Small intestine (tissue), 7 donors: ENCODE data around the gene HASPIN. TPM values are rescaled to one million over a fixed set of nuclear protein-coding genes. Genes with fewer than 3 reads are reported as not detected.
A peak's percentile ranks its signal among the peaks of the same experiment; 100 is the strongest.
"Not testable (repeated sequence)": the region's sequence is repeated elsewhere in the genome, so short reads cannot be mapped to it uniquely, and the experiment has no call there.

ENCODE experiments used
- DNase-seq, 2 donors: peaks; one replicate each; pipeline versions ENCODE4 v3.0.0 to v3.0.0-alpha.2; 2013
- FAIRE-seq: peaks from 2 replicates; lab custom pipeline; 2012; peaks lifted over from hg19 to GRCh38; lab: Jason Lieb, UNC
- H3K27ac ChIP-seq, 3 donors: one replicate each; pipeline ENCODE4 v1.5.1; 2013; ENCODE audit warnings: low read length in 2 of 3, mild to moderate bottlenecking in 2 of 3, control low read depth in 1 of 3, inconsistent platforms in 1 of 3, low read depth in 1 of 3, moderate library complexity in 1 of 3
- H3K27me3 ChIP-seq, 3 donors: one replicate each; pipeline ENCODE4 v1.6.1; 2013; ENCODE audit warnings: low read length in 3 of 3, inconsistent platforms in 1 of 3; ENCODE audit not compliant: control insufficient read depth in 3 of 3, insufficient read depth in 3 of 3
- H3K36me3 ChIP-seq, 3 donors: one replicate each; pipeline ENCODE4 v1.6.1; 2013; ENCODE audit warnings: low read length in 3 of 3, inconsistent platforms in 1 of 3, low read depth in 1 of 3, mild to moderate bottlenecking in 1 of 3, moderate library complexity in 1 of 3; ENCODE audit not compliant: control insufficient read depth in 3 of 3, insufficient read depth in 2 of 3
- H3K4me1 ChIP-seq, 3 donors: one replicate each; pipeline ENCODE4 v1.6.1; 2013; ENCODE audit warnings: low read length in 2 of 3, inconsistent platforms in 1 of 3, low read depth in 1 of 3, mild to moderate bottlenecking in 1 of 3, moderate library complexity in 1 of 3; ENCODE audit not compliant: control insufficient read depth in 3 of 3, insufficient read depth in 2 of 3
- H3K4me3 ChIP-seq, 3 donors: one replicate each; pipeline ENCODE4 v1.5.1; 2013; ENCODE audit warnings: low read length in 3 of 3, control low read depth in 1 of 3, inconsistent platforms in 1 of 3, low read depth in 1 of 3, mild to moderate bottlenecking in 1 of 3, moderate library complexity in 1 of 3
- H3K9me3 ChIP-seq, 2 donors: one replicate each; pipeline ENCODE4 v1.6.1; 2013; ENCODE audit warnings: low read depth in 1 of 2, low read length in 1 of 2; ENCODE audit not compliant: control insufficient read depth in 2 of 2, insufficient read depth in 1 of 2
- WGBS, 3 donors: extraction: QIAGEN DNeasy Blood & Tissue Kit; methylation state at CpG; one replicate each; pipeline ENCODE4 v1.1.7; 2013; 5-methylcytosine and 5-hydroxymethylcytosine counted together
- polyA plus RNA-seq, 4 donors: library from polyadenylated mRNA; stranded (reverse) in 3 of 4; unstranded in 1 of 4; fragments of 200-250 nt in 3 of 4; fragments of 120-200 nt in 1 of 4; gene quantifications; one replicate each; pipeline versions ENCODE4 v1.2.1 to v1.2.3, GENCODE V29; 2013
- donor health status: healthy with polysubstance abuse.
- donor health status: control.
- donor health status: control.
- donor health status: Bipolar disorder and iron deficiency.
- donor health status: healthy.

The HASPIN gene
- polyA plus RNA-seq, 4 donors = 2.6 to 3.6 TPM; not detected in 2

- DNase-seq (no peak), FAIRE-seq (no peak)
- no peak overlapping the region for H3K4me3 ChIP-seq
- no peaks in the 10 kb centered on the region for H3K9me3 ChIP-seq
- peaks cover 0 to 19% (median 7%) of the 10 kb centered on the region in 3 donors for H3K4me1 ChIP-seq
- peaks cover 14 to 36% (median 28%) of the 10 kb centered on the region in 3 donors for H3K36me3 ChIP-seq
- H3K27ac ChIP-seq = peak overlapping the region in 1 of 3 donors; percentile 69
- no peaks in the 10 kb centered on the region for H3K27me3 ChIP-seq
These were observed 4.4 kb upstream of the HASPIN start for GRCh38 chr17:3719265-3719664.

GRCh38 chr17:3722716-3723115, 987 bp upstream of the HASPIN start:
- Histone ChIP-seq H3K27me3 (no peaks in the 10 kb centered on the region), H3K4me1 (peaks cover 0 to 23% (median 9%) of the 10 kb centered on the region in 3 donors), H3K36me3 (peaks cover 0 to 16% (median 4%) of the 10 kb centered on the region in 3 donors), H3K27ac (peak overlapping the region in 2 of 3 donors; percentile 89 to 91), H3K4me3 (peak overlapping the region; percentile 66 to 93 (median 72)), H3K9me3 (no peaks in the 10 kb centered on the region)
- DNase-seq (no peak), FAIRE-seq (no peak)
- 26 to 40% (median 32%) methylated on average over 6 of the region's 6 CpGs for WGBS, 3 donors

- no peak for FAIRE-seq
- H3K9me3 ChIP-seq = no peaks in the 10 kb centered on the region
- H3K4me3 ChIP-seq = peak overlapping the region; percentile 66 to 93 (median 72)
- 1 to 5% (median 2%) methylated on average over 13 of the region's 13 CpGs for WGBS, 3 donors
- no peak for DNase-seq
- H3K4me1 ChIP-seq = peaks cover 0 to 23% (median 9%) of the 10 kb centered on the region in 3 donors
- peak overlapping the region; percentile 80 to 91 (median 89) for H3K27ac ChIP-seq
- H3K27me3 ChIP-seq = no peaks in the 10 kb centered on the region
- H3K36me3 ChIP-seq = peaks cover 0 to 11% (median 4%) of the 10 kb centered on the region in 3 donors
These were observed 531 bp upstream of the HASPIN start for GRCh38 chr17:3723188-3723555.

GRCh38 chr17:3724378-3725077, 825 bp downstream of the HASPIN start:
- no peak overlapping the region for H3K27ac ChIP-seq
- WGBS, 3 donors = 17 to 21% (median 20%) methylated on average over 20 to 27 of the region's 27 CpGs
- no peak for DNase-seq

GRCh38 chr17:3727041-3727440, 3.3 kb downstream of the HASPIN start:
- Histone ChIP-seq H3K36me3 (peaks cover 0 to 2% (median 0%) of the 10 kb centered on the region in 3 donors), H3K27me3 (no peaks in the 10 kb centered on the region), H3K4me1 (peaks cover 0 to 9% (median 9%) of the 10 kb centered on the region in 3 donors), H3K27ac (no peak overlapping the region), H3K9me3 (no peaks in the 10 kb centered on the region), H3K4me3 (no peak overlapping the region)
- no peak for DNase-seq
- WGBS, 3 donors = 42 to 65% (median 59%) methylated on average over 2 of the region's 2 CpGs
- no peak for FAIRE-seq

More at GRCh38 chr17:3724378-3725077, 825 bp downstream of the HASPIN start:
- H3K4me3 ChIP-seq = peak overlapping the region; percentile 66 to 93 (median 72)
- peaks cover 0 to 23% (median 9%) of the 10 kb centered on the region in 3 donors for H3K4me1 ChIP-seq
- no peak for FAIRE-seq
- H3K36me3 ChIP-seq = peaks cover 0 to 8% (median 0%) of the 10 kb centered on the region in 3 donors
- no peaks in the 10 kb centered on the region for H3K9me3 ChIP-seq
- H3K27me3 ChIP-seq = no peaks in the 10 kb centered on the region

- WGBS, 3 donors = 99% methylated on average over 3 of the region's 3 CpGs
- not testable (repeated sequence) for H3K27ac ChIP-seq, H3K4me3 ChIP-seq, H3K27me3 ChIP-seq, FAIRE-seq, H3K9me3 ChIP-seq, DNase-seq, H3K36me3 ChIP-seq, H3K4me1 ChIP-seq
These were observed 4.4 kb downstream of the HASPIN start for GRCh38 chr17:3728099-3728498.

- peaks cover 0 to 2% (median 0%) of the 10 kb centered on the region in 3 donors for H3K36me3 ChIP-seq
- no peaks in the 10 kb centered on the region for H3K4me1 ChIP-seq
- WGBS, 3 donors = 14 to 74% (median 36%) methylated on average over 6 of the region's 6 CpGs
- FAIRE-seq (no peak), DNase-seq (peak; percentile 56 to 70)
- H3K9me3 ChIP-seq = no peaks in the 10 kb centered on the region
- H3K27me3 ChIP-seq = no peaks in the 10 kb centered on the region
- H3K27ac ChIP-seq = no peak overlapping the region
- H3K4me3 ChIP-seq = no peak overlapping the region
These were observed 6.2 kb downstream of the HASPIN start for GRCh38 chr17:3729881-3730280.

- 55 to 77% (median 75%) methylated on average over 8 to 9 of the region's 9 CpGs for WGBS, 3 donors
- peaks cover 0 to 2% (median 0%) of the 10 kb centered on the region in 3 donors for H3K36me3 ChIP-seq
- no peaks in the 10 kb centered on the region for H3K9me3 ChIP-seq
- peak overlapping the region in 1 of 3 donors; percentile 38 for H3K27ac ChIP-seq
- H3K4me1 ChIP-seq = no peaks in the 10 kb centered on the region
- DNase-seq (no peak), FAIRE-seq (no peak)
- no peaks in the 10 kb centered on the region for H3K27me3 ChIP-seq
- H3K4me3 ChIP-seq = no peak overlapping the region
These were observed 7.3 kb downstream of the HASPIN start for GRCh38 chr17:3730881-3731429.
